ENCODE measurements around the gene PZP.

GRCh38 chr12:9106067-9106466, 102.1 kb downstream of the PZP start:
- no peak for TF ChIP-seq MAX (IDR thresholded peaks at IDR 0.05; ENCODE audit: low read depth, low read length)
- TF ChIP-seq CTCF (IDR thresholded peaks at IDR 0.05; ENCODE audit: low read depth, low read length), result no peak
- no peak for TF ChIP-seq POLR2A (IDR thresholded peaks at IDR 0.05; ENCODE audit: extremely low read depth, insufficient read length)
